Amniotic stem cell (primary cell): ENCODE data around the gene CKAP4.
"Not testable (repeated sequence)": the region's sequence is repeated elsewhere in the genome, so short reads cannot be mapped to it uniquely, and the experiment has no call there.

Experiments
- DNase-seq: peaks from one replicate; lab custom pipeline; 2025; lab: John Stamatoyannopoulos, UW

Gene CKAP4

GRCh38 chr12:106247674-106248311 lies at the start of gene CKAP4:
Gene CKAP4 (minus strand): TSS chr12:106248020. CDS start chr12:106247851, 169 bp downstream.
- peak; percentile 55 for DNase-seq

- DNase-seq, result no peak
Measured at GRCh38 chr12:106297075-106297474, 49.3 kb upstream of the CKAP4 start.

GRCh38 chr12:106296179-106296877 lies 48.5 kb upstream of the CKAP4 start:
- DNase-seq, result no peak

- no peak for DNase-seq
Measured at GRCh38 chr12:106292339-106292738, 44.5 kb upstream of the CKAP4 start.

- DNase-seq, result no peak
Measured at GRCh38 chr12:106291342-106291741, 43.5 kb upstream of the CKAP4 start.

GRCh38 chr12:106290666-106291065 lies 42.8 kb upstream of the CKAP4 start:
- no peak for DNase-seq

GRCh38 chr12:106289196-106289681 lies 41.4 kb upstream of the CKAP4 start:
- no peak for DNase-seq

GRCh38 chr12:106288494-106289195 lies 40.8 kb upstream of the CKAP4 start:
- DNase-seq, result no peak

GRCh38 chr12:106288101-106288493 lies 40.3 kb upstream of the CKAP4 start:
- DNase-seq, result no peak

GRCh38 chr12:106287364-106287763 lies 39.5 kb upstream of the CKAP4 start:
- DNase-seq, result no peak

- not testable (repeated sequence) for DNase-seq
Measured at GRCh38 chr12:106286576-106287162, 38.8 kb upstream of the CKAP4 start.

- no peak for DNase-seq
Measured at GRCh38 chr12:106285982-106286381, 38.2 kb upstream of the CKAP4 start.

GRCh38 chr12:106284358-106285105 lies 36.7 kb upstream of the CKAP4 start:
- no peak for DNase-seq

GRCh38 chr12:106282457-106283097 lies 34.8 kb upstream of the CKAP4 start:
- DNase-seq, result no peak

GRCh38 chr12:106281804-106282203 lies 34.0 kb upstream of the CKAP4 start:
- no peak for DNase-seq

GRCh38 chr12:106281056-106281782 lies 33.4 kb upstream of the CKAP4 start:
- DNase-seq, result no peak

- DNase-seq, result no peak
Measured at GRCh38 chr12:106280106-106280505, 32.3 kb upstream of the CKAP4 start.

GRCh38 chr12:106276032-106276740 lies 28.4 kb upstream of the CKAP4 start:
- no peak for DNase-seq

- no peak for DNase-seq
Measured at GRCh38 chr12:106275458-106275857, 27.6 kb upstream of the CKAP4 start.

GRCh38 chr12:106274575-106275121 lies 26.8 kb upstream of the CKAP4 start:
- DNase-seq, result no peak
